SK-N-SH (cell line): Measurements from ENCODE around the gene RAMP3. TPM values are rescaled to one million over a fixed set of nuclear protein-coding genes. Genes with fewer than 3 reads are reported as not detected.

ENCODE experiments used
- CTCF ChIA-PET: fragments of 300-600, 350-600 bp; formaldehyde crosslinking; extraction: SDS; loops from one replicate; lab custom pipeline; 2021; lab: Yijun Ruan, JAX
- POLR2A ChIA-PET: fragments of 350-600 bp; sonication (Branson Sonifier 250); formaldehyde crosslinking; extraction: SDS; loops from one replicate; lab custom pipeline; 2020; ENCODE audit warnings: antibody characterized with exemption, inconsistent platforms; lab: Yijun Ruan, JAX
- DNase-seq: peaks from one replicate; pipeline ENCODE4 v3.0.0; 2012
- H2AFZ ChIP-seq: fragments of 200-600 bp; sonication (generic); 2 replicates; pipeline ENCODE4 v1.8.1; 2016; ENCODE audit warnings: antibody characterized with exemption, mild to moderate bottlenecking, low read depth
- H3F3A ChIP-seq: fragments of 200-600 bp; sonication (generic); replicated peaks from 2 replicates; pipeline ENCODE3; 2016; ENCODE audit warnings: antibody characterized with exemption, mild to moderate bottlenecking; ENCODE audit not compliant: insufficient read depth
- H3K27ac ChIP-seq, 2 experiments: fragments of 200-500 bp in 1 of 2; fragments of 200-600 bp in 1 of 2; sonication (Bioruptor generic) in 1 of 2; sonication (generic), shearing (Covaris generic) in 1 of 2; 2 replicates each; pipeline versions ENCODE4 v1.5.1 to v1.6.1; 2014 to 2016; ENCODE audit warnings: low read depth in 2 of 2, inconsistent platforms in 1 of 2, low read length in 1 of 2, mild to moderate bottlenecking in 1 of 2, mixed read lengths in 1 of 2
- H3K27me3 ChIP-seq: fragments of 200-600 bp; sonication (generic), shearing (Covaris generic); 2 replicates; pipeline ENCODE4 v1.6.1; 2016; ENCODE audit warnings: mixed run types; ENCODE audit not compliant: insufficient read depth
- H3K36me3 ChIP-seq, 2 experiments: fragments of 200-500 bp in 1 of 2; fragments of 200-600 bp in 1 of 2; sonication (Bioruptor generic) in 1 of 2; sonication (generic) in 1 of 2; replicated peaks in 1 of 2; 2 replicates each; pipeline versions ENCODE3 to v1.5.1; 2014 to 2016; ENCODE audit warnings: low read length in 1 of 2, mild to moderate bottlenecking in 1 of 2; ENCODE audit not compliant: insufficient read depth in 2 of 2, control insufficient read depth in 1 of 2
- H3K4me1 ChIP-seq, 2 experiments: fragments of 200-500 bp in 1 of 2; fragments of 200-600 bp in 1 of 2; sonication (Bioruptor generic) in 1 of 2; sonication (generic), shearing (Covaris generic) in 1 of 2; 2 replicates each; pipeline versions ENCODE4 v1.5.1 to v1.6.1; 2014 to 2016; ENCODE audit warnings: low read depth in 1 of 2, low read length in 1 of 2, mixed run types in 1 of 2; ENCODE audit not compliant: insufficient read depth in 2 of 2, control insufficient read depth in 1 of 2
- H3K4me2 ChIP-seq: fragments of 200-600 bp; sonication (generic), shearing (Covaris generic); 2 replicates; pipeline ENCODE4 v1.6.1; 2017; ENCODE audit warnings: mixed run types
- H3K4me3 ChIP-seq, 2 experiments: fragments of 200-500 bp in 1 of 2; fragments of 200-600 bp in 1 of 2; sonication (Bioruptor generic) in 1 of 2; sonication (generic), shearing (Covaris generic) in 1 of 2; 2 replicates each; pipeline versions ENCODE4 v1.5.1 to v1.8.1; 2014 to 2016; ENCODE audit warnings: low read depth in 2 of 2, inconsistent platforms in 1 of 2, low read length in 1 of 2, mild to moderate bottlenecking in 1 of 2, mixed read lengths in 1 of 2, moderate library complexity in 1 of 2
- H3K79me2 ChIP-seq: fragments of 200-600 bp; sonication (generic); 2 replicates; pipeline ENCODE4 v1.8.1; 2017; ENCODE audit warnings: mild to moderate bottlenecking; ENCODE audit not compliant: insufficient read depth
- H3K9ac ChIP-seq: fragments of 200-600 bp; sonication (generic); 2 replicates; pipeline ENCODE4 v1.6.1; 2017; ENCODE audit warnings: mixed run types
- H3K9me2 ChIP-seq: fragments of 200-600 bp; sonication (generic); 2 replicates; pipeline ENCODE4 v1.6.1; 2017; ENCODE audit warnings: mixed run types
- H3K9me3 ChIP-seq: fragments of 200-600 bp; sonication (generic); 2 replicates; pipeline ENCODE4 v1.6.1; 2017; ENCODE audit warnings: mixed run types, mild to moderate bottlenecking, moderate library complexity
- H4K20me1 ChIP-seq: fragments of 200-600 bp; sonication (generic); 2 replicates; pipeline ENCODE4 v1.6.1; 2017; ENCODE audit warnings: mild to moderate bottlenecking, mixed run types; ENCODE audit not compliant: insufficient read depth
- CTCF ChIP-seq: fragments of 200-600 bp; sonication (generic); IDR thresholded peaks from 2 replicates; pipeline ENCODE4 v1.6.1; 2017; ENCODE audit warnings: antibody characterized with exemption, mild to moderate bottlenecking, moderate library complexity
- MEF2A ChIP-seq: IDR thresholded peaks from 2 replicates; pipeline ENCODE4 v1.4.0; 2012; ENCODE audit warnings: low read depth, borderline replicate concordance
- NFIC ChIP-seq: IDR thresholded peaks from 2 replicates; pipeline ENCODE4 v1.4.0; 2012; ENCODE audit warnings: borderline replicate concordance
- POLR2AphosphoS5 ChIP-seq: IDR thresholded peaks from 2 replicates; pipeline ENCODE4 v1.6.1; 2012; ENCODE audit warnings: low read depth, low read length
- RCOR1 ChIP-seq: fragments of 150-350 bp; IDR thresholded peaks from 2 replicates; pipeline ENCODE4 v1.6.1; 2017; ENCODE audit warnings: antibody characterized with exemption, low read length
- RFX5 ChIP-seq: IDR thresholded peaks from 2 replicates; pipeline ENCODE4 v1.6.1; 2012; ENCODE audit warnings: mild to moderate bottlenecking, improper control_type of control experiment, low read length
- RXRA ChIP-seq: IDR thresholded peaks from 2 replicates; pipeline ENCODE4 v1.4.0; 2012; ENCODE audit warnings: low read depth, mild to moderate bottlenecking, borderline replicate concordance
- SIN3A ChIP-seq: IDR thresholded peaks from 2 replicates; pipeline ENCODE4 v1.6.1; 2012; ENCODE audit warnings: low read depth, mild to moderate bottlenecking, low read length, moderate library complexity, borderline replicate concordance
- WGBS: methylation state at CpG from one replicate; pipeline ENCODE4 v1.1.6; 2017; ENCODE audit warnings: low lambda C conversion rate; 5-methylcytosine and 5-hydroxymethylcytosine counted together
- polyA plus RNA-seq, 3 experiments: library from polyadenylated mRNA; depleted of rRNA; stranded (reverse); fragments of >200 nt; gene quantifications; 2 replicates each; pipeline ENCODE4 v1.2.3, GENCODE V29; 2012

Gene RAMP3
- polyA plus RNA-seq, 1 of the 3 experiments (the other 2 are of a cell fraction) = not detected

DNA sequence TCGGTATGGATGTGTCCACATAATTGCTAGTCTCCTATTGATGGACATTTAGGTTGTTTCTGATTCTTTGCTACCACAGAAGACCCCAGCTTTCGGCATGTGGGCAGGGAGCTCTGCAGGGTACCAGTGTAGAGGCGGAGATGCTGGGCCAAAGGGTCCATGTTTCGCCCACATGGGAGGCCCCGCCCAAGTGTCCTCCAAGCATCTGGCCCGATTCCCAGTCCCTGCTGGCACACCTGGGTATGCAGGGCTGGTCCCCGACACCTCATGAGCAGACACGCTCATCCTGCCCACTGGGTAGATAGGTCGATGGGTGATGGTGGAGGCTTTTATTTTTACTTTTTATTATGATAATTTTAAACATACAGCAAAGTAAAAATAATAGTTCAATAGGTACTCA is 26.7 kb upstream of the RAMP3 start (continued):
- TF ChIP-seq RXRA (no peak), CTCF (no peak), POLR2AphosphoS5 (no peak)

GRCh38 chr7:45131891-45132290 is 25.7 kb upstream of the RAMP3 start:
- H3K27me3 ChIP-seq = no peaks in the 10 kb centered on the region
- DNase-seq = no peak
- no peaks in the 10 kb centered on the region for H3K36me3 ChIP-seq
- H3K79me2 ChIP-seq = no peaks in the 10 kb centered on the region
- no peaks in the 10 kb centered on the region for H3K9me3 ChIP-seq
- no peak overlapping the region for H2AFZ ChIP-seq
- no peaks in the 10 kb centered on the region for H4K20me1 ChIP-seq
- no peak overlapping the region for H3K9ac ChIP-seq
- no peaks in the 10 kb centered on the region for H3K4me1 ChIP-seq
- POLR2A ChIA-PET = no interaction called here
- no peak overlapping the region for H3K4me2 ChIP-seq
- TF ChIP-seq SIN3A = no peak
- no peak for TF ChIP-seq POLR2AphosphoS5
- TF ChIP-seq RXRA = no peak
- TF ChIP-seq RFX5 = no peak
- TF ChIP-seq MEF2A = no peak
- TF ChIP-seq, all 33 proteins: peak for 0
- H3K4me3 ChIP-seq = no peak overlapping the region
- no peak overlapping the region for H3K27ac ChIP-seq
- 61% methylated on average over 4 of the region's 4 CpGs for WGBS
- CTCF ChIA-PET = interaction anchor here (0.5 to 1.3 kb wide), 6 partner anchors 9 to 522 kb away, joined by 3 to 4 read pairs (median 3); partner anchors contain the start of gene TBRG4
- no peaks in the 10 kb centered on the region for H3F3A ChIP-seq
- no peaks in the 10 kb centered on the region for H3K9me2 ChIP-seq

GRCh38 chr7:45132708-45133320 is 24.8 kb upstream of the RAMP3 start:
- Histone ChIP-seq H3K36me3 (no peaks in the 10 kb centered on the region), H3K27ac (no peak overlapping the region), H2AFZ (no peak overlapping the region), H3K9ac (no peak overlapping the region), H3K4me1 (no peaks in the 10 kb centered on the region), H4K20me1 (no peaks in the 10 kb centered on the region), H3K27me3 (peaks cover 5% of the 10 kb centered on the region; the same call in 1 of the 2 replicates), H3F3A (no peaks in the 10 kb centered on the region), H3K4me2 (no peak overlapping the region), H3K9me3 (no peaks in the 10 kb centered on the region), H3K9me2 (no peaks in the 10 kb centered on the region), H3K79me2 (no peaks in the 10 kb centered on the region), H3K4me3 (no peak overlapping the region)
- TF ChIP-seq NFIC = no peak
- TF ChIP-seq RCOR1 = no peak
- CTCF ChIA-PET = interaction anchor here (1.0 to 6.6 kb wide), 8 partner anchors 12 to 285 kb away, joined by 3 to 149 read pairs (median 4); partner anchors contain the start of gene TBRG4
- POLR2A ChIA-PET = no interaction called here
- DNase-seq = no peak
- 74% methylated on average over 8 of the region's 8 CpGs for WGBS
